Hematopoietic multipotent progenitor cell (in vitro differentiated cells): Measurements from ENCODE around the gene ETS1. TPM values are rescaled to one million over a fixed set of nuclear protein-coding genes. Genes with fewer than 3 reads are reported as not detected.

ENCODE experiments used
- DNase-seq, 3 donors: peaks; one replicate each; pipeline ENCODE4 v3.0.0-alpha.2; 2011 to 2015; ENCODE audit warnings: low read depth in 2 of 3, low spot score in 2 of 3
- total RNA-seq: library from RNA; depleted of rRNA; stranded (reverse); fragments of >200 nt; gene quantifications from one replicate; pipeline ENCODE4 v1.2.3, GENCODE V29; 2012

Gene ETS1
- total RNA-seq, 1 donor: 40.9 TPM

- DNase-seq: no peak
Observed at GRCh38 chr11:128492461-128492860, 94.9 kb downstream of the ETS1 start.

GRCh38 chr11:128491195-128491936 is 96.0 kb downstream of the ETS1 start:
- DNase-seq: no peak

- no peak for DNase-seq
Observed at GRCh38 chr11:128490092-128490491, 97.3 kb downstream of the ETS1 start.

GRCh38 chr11:128488471-128488870 is 98.9 kb downstream of the ETS1 start:
- no peak for DNase-seq

- DNase-seq: no peak
Observed at GRCh38 chr11:128487978-128488377, 99.4 kb downstream of the ETS1 start.

GRCh38 chr11:128484172-128484571 is 103.2 kb downstream of the ETS1 start:
- DNase-seq: no peak

GRCh38 chr11:128483211-128483788 is 104.1 kb downstream of the ETS1 start:
- DNase-seq: no peak

GRCh38 chr11:128482512-128483191 is 104.7 kb downstream of the ETS1 start:
- DNase-seq: no peak

- DNase-seq: no peak
Observed at GRCh38 chr11:128482092-128482491, 105.3 kb downstream of the ETS1 start.

- no peak for DNase-seq
Observed at GRCh38 chr11:128481135-128481534, 106.2 kb downstream of the ETS1 start.

- DNase-seq: no peak
Observed at GRCh38 chr11:128480665-128481064, 106.7 kb downstream of the ETS1 start.

- DNase-seq: no peak
Observed at GRCh38 chr11:128480066-128480465, 107.3 kb downstream of the ETS1 start.

- DNase-seq: no peak
Observed at GRCh38 chr11:128479144-128479543, 108.2 kb downstream of the ETS1 start.

GRCh38 chr11:128478305-128478704 is 109.1 kb downstream of the ETS1 start:
- DNase-seq: no peak

GRCh38 chr11:128477811-128478210 is 109.5 kb downstream of the ETS1 start:
- DNase-seq: no peak

GRCh38 chr11:128477278-128477677 is 110.1 kb downstream of the ETS1 start:
- no peak for DNase-seq

GRCh38 chr11:128476729-128477128 is 110.6 kb downstream of the ETS1 start:
- peak; percentile 21 to 70 (median 58) for DNase-seq

GRCh38 chr11:128476049-128476448 is 111.3 kb downstream of the ETS1 start:
- peak in 1 of 3 donors; percentile 15 for DNase-seq

- DNase-seq: no peak
Observed at GRCh38 chr11:128474036-128474874, 113.1 kb downstream of the ETS1 start.

- DNase-seq: no peak
Observed at GRCh38 chr11:128473636-128474035, 113.7 kb downstream of the ETS1 start.
